AG20443 (cell line): ENCODE measurements around the gene NOSIP.
A peak's percentile ranks its signal among the peaks of the same experiment; 100 is the strongest.

Experiments used
- DNase-seq: peaks from one replicate; pipeline ENCODE4 v3.0.0; 2012; ENCODE audit warnings: low spot score, mixed read lengths

NOSIP gene

DNA sequence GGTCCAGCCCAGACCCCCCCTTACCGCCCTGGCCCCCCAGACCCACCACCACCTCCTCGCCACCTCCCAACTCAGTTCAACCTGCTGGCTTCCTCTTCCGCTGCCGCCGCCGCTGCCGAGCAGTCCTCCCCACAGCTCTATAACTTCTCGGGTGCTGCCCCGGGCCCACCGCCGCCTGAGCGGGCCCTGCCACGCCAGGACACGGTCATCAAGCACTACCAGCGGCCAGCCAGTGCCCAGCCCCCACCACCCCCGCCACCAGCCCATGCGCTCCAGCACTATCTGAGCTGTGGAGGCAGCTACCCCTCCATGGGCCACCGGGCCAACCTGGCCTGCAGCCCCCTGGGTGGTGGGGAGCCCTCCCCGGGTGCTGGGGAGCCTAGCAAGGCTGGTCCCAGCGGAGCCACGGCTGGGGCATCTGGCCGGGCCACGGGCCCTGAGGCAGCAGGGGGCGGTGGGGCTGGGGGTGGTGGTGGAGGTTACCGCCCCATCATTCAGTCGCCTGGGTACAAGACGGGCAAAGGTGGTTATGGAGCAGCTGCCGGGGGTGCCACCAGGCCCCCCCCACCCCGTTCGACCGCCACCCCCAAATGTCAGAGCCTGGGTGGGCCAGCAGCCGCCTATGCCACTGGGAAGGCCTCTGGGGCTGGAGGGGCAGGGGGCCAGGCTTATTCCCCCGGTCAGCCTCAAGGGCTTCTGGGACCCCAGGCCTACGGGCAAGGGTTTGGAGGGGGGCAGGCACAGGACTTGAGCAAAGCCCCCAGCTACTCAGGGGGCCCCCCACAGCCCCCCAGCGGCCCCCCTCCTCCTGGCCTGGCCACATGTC, 14.8 kb upstream of the NOSIP start:
- DNase-seq, result no peak

DNA sequence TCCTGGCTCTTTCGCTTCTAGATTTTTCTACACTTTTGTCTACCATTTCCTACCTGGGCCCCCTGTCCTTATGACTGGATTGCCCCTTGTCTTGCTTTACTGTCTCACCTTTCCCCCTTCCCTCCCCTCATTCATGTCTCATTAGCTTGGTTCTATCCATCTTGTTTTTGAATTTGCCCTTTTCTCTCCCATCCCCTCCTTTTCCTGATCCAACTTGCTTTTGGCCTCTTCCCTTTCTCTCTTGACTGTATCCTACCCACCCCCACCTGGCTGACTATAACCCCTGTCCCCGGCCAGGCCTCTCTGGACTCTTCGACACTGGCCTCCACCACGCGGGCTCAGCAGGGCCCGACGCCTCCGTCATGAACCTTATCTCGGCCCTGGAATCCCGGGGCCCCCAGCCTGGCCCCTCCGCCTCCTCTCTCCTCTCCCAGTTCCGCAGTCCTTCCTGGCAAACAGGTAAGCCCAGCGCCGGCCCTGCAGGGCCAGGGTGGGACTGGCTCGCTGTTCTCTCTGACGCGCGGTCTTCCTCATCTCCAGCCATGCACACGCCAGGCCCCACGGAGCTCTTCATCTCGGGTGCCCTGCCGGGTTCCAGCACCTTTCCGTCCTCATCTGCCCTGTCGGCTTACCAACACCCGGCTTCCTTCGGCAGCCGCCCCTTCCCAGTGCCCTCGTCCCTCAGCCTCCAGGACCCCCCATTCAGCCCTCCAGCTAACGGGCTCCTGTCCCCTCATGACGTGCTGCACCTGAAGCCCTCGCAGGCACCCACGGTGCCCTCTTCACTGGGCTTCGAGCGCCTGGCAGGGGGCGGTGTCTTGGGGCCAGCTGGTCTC, 14.0 kb upstream of the NOSIP start:
- no peak for DNase-seq

DNA sequence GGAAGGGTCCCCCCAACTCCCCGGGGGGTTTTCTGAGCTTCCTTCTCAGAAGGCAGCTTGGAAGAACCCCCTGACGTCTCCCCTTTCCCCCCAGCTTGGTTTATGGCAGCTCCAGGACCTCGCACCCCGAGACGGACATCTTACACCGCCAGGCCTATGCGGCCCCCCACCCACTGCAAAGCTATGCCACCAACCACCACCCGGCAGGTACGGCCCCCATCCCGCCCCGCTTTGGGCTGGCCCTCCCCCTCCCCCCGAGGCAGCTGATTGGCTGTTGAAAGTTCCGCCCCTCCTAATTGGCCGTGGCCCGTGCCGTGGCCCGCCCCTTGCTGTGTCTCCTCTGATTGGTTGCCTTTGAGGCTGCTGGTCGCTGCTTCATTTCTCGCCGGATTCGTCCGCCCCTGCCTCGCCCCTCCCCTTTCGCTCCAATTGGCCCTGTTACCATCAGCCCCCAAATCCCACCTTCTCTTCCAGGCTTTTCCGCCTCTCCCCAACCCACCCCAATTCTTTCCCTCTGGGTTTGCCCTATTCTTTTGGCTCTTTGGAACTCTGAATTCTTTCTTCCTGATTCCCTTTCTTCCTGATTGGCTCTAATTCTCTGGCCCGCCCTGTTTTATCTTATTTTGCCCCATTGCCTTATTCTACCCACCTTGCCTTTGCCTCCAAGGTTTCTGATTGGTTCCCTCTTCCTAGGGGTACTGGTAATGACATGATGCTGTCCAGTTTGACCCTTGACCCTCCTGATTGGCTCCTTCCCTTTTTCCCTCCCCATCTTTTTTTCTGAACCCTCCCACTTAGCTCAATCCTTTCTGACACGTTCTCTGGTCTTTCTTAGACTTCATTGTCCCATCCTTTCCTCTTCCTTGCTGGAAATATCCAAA, 13.1 kb upstream of the NOSIP start:
- peak; percentile 99 for DNase-seq

DNA sequence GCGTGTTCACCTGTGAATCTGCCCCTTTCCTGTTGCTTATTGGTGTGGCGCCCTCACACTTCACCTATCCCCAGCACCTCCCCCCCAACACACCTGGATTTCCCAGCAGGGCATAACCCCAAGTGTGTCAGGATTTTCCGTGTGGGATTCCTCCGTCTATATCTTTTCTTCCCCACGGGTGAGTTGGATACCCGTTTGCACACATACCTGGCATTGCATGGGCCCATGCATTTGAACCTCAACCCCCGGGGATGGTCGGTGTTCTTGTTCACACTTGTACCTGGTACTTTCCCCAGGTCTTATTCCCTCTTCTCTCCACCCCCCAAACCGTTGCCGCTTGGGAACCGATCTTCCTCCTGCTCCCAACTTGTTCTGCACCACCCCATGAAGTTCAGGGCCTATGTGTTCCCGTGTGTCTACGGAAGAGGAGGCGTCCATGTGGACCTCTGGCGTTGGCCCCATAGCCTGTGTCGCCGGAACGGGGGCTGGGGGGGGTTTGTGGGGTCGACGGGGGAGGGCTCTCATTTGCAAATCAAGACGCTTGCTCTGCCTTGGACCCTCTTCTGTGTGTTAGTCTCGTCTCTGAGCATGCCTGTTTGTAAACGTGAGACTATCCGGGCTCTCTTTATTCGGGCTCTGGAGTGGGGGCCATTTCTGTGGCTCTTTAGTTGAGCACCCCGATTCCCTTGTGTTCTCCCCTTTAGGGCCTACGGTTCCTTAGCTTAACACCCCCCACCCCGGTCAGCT, 12.3 kb upstream of the NOSIP start:
- DNase-seq, result no peak

DNA sequence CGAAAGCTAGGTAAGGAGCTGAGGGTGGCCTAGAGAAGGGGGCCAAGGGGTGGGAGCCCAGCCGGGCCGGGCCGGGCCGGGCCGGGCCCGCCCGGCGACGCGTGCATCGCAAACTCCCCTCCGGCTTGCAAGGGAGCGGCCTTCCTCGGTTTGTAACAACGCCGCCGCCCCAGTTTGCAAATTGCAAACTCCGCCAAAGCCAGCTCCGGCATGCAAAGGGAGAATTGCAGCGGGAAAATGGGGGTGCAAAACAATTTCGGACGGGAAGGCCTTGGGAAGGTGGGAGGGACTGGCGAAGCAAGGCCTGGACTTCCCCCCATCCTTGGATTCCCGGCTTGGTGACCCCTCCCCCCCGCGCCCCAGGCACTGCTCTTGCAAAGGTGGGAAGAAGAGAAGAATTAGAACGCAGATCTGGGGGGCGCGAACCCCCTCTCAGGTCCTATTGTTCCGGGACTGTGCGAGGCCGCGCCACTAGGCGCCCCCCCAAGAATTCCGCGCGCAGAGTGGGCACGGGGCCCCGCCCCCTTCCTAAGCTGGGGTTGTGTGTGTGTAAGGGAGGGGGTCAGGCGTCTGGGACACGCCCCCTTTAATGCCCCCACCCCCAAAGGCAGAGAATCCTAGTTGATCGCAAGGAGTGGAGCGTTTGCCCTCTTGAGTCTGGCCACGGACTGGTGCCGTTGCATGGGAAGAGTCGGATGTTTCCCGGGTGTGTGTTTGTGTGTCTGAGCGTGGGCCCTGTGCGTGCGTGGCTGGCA, 11.6 kb upstream of the NOSIP start:
- DNase-seq, result peak; percentile 47

DNA sequence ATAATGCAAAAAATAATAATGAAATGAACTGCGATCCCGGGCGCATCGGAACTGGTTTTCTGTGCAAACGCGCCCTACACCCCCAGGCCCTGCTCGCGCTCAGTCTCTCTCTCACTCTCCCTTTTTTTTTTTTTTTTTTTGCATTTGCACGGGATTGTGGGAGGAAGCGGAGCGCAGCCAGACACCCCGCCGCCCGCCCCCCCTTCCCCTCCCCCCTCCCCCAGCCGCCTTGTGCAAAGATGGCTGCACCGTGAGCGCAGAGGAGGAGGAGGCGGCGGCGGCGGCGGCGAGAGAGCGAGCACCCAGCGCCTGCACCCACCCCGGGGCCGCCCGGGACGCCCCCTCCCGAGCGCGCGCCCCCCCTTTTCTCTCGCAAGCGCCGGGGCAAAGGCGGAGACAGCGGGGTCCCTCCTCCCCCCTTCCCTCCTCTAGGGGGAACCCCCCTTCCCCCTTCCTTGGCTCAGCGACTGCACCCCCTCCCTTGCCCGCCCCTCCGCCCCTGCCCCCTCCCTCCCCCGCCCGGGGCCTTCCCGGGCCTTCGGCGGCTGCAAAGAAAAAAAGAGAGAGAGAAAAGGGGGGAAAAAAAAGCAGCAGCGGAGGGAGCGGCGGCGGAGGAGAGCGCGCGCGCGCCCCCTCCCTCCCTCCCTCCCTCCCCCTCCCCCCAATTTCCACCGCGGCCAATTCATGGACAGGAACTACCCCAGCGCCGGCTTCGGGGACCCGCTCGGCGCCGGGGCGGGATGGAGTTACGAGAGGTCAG, 10.8 kb upstream of the NOSIP start, which contains the start of gene PRR12:
PRR12 (plus strand) TSS at position 212 of the 760 bp plus-strand sequence; CDS start at position 685, 473 bp downstream.
- DNase-seq, result peak; percentile 90

DNA sequence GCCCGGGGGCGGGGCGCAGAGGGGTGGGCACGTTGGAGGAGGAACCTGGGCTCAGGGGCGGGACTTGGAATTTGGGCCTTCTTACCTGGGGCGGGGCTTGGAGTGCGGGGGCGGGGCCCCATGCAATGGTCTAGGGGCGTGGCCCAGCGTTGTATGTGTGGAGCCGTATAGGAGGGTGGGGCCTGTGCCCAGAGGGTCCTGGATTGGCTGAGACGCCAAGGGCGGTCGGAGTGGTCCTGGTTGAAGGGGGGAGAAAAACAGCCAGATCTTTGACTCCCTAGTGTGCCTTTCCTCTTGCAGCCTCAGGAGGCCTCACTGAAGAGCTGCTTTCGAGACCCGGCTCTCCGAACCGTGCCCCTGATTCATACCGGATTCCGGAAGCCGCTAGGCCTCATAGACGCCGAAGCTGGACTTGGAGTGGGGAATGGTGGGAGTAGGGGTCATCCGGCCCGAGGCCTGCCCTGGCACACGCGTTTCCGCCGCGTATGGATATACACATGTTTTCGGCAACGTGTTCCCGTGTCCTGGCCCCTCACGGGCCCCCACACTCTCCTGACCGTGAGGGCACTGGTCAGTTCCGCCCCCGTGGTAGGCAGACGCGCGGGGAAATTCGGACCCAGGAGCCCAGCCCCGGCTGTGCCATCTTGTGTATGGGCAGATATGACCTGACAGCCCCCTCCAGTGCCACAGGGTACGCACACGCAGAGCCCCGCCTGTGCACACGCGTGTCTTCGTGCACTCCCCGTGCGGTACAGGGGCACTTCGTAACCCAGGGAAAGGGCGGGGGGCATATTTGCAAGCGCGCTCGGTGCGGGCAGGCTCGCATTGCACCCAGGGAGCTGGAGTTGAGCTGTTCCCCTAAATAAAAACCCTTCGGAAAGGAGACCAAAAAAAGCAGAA, 10.0 kb upstream of the NOSIP start:
- DNase-seq, result peak; percentile 96

DNA sequence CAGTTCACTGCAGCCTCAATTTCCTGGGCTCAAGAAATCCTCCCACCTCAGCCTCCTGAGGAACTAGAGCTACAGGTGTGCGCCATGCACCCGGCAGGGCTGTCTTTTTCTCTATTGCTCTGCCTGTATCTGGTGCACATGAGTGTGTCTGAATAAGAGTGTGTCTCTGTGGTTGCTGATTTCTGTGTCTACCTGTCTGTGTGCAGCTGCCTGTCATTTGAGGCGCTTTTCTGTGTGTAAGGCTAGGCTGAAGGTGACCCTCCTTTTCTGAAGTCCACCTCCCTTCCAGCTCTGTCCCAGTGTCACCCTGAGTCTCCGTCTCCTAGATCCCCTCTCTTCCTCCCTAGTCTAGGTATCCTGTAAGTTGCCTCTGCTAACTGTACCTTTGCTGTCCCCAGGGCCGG, 9.1 kb upstream of the NOSIP start:
- no peak for DNase-seq

DNA sequence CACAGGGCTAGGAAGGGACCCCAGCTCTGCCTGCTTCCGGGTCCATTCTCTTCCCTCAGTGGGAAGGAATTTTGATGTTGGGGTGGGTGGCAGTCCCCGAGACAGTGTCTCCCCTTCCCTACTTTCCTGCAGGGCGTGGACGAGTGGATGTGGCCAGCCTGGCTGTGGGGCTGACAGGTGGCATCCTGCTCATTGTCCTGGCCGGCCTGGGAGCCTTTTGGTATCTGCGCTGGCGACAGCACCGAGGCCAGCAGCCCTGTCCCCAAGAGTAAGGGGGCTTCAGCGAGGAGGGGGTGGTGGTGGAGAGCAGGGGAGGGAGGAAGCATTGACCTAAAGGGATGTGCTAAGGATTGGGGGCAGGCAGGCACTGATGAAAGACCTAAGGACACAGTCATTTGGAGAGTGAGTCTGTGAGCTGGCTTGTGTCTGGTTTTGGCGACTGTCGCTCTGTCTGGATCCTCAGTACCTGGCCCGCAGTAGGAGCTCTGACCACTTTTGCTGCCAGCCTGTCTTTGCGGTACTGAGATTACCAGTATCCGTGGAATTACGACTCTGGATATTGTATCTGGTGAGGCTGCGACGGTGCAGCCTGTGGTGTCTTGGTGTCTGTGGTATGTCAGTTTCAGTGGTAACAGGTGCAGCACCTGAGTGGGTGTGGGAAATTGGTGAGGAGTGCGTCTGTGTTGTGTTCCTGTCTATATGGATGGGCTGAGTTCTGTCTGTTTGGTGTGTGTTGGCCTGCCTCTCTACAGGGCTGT, 8.2 kb upstream of the NOSIP start:
- DNase-seq, result no peak

DNA sequence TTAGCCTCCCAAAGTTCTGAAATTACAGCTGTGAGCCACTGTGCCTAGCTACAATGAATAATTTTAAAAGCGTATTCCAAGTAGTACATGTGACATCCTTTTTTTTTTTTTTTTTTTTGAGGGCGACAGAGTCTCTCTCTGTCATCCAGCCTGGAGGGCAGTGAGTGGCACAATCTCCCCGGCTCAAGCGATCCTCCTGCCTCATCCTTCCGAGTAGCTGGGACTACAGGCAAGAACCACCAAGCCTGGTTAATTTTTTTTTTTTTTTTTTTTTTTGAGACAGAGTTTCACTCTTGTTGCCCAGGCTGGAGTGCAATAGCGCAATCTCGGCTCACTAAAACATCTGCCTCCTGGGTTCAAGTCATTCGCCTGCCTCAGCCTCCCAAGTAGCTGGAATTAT, 6.9 kb upstream of the NOSIP start:
- DNase-seq, result no peak

DNA sequence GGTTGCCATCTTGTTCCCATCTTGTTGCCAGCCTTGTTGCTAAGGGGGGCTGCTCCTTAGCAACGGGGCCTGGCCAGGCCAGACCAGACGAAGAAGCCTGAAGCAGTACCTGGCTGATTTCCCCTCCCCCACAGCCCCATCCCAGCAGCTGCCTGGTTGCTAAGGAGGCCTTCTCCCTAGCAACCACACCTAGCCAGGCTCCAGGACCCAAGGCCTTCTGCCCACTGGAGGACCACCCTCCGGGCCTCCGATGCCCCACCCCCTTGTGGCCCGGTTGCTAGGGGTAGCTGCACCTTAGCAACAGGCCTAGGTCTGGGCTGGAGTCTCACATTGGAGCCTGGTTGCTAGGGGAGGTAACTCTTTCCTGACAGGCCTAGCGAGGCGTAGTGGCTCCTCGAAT, 4.7 kb upstream of the NOSIP start:
- no peak for DNase-seq

DNA sequence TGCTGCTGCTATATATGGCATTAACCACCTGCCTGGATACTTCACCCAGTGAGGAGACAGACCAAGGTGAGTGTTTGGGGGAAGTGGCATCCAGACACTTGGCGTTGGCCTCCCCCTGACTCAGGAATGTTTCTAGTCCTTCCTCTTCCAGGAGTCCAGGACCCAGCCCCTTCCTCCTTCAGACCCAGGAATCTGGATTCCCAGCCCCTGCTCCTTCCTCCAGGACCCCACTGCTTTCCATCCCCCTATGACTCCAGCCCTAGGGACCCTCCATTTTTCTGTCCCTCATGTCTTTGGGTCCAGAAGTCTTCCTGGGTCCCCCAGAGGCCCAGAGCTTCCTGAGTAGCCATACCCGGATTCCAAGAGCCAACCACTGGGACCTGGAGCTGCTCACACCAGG, 2.9 kb upstream of the NOSIP start:
- DNase-seq, result no peak

DNA sequence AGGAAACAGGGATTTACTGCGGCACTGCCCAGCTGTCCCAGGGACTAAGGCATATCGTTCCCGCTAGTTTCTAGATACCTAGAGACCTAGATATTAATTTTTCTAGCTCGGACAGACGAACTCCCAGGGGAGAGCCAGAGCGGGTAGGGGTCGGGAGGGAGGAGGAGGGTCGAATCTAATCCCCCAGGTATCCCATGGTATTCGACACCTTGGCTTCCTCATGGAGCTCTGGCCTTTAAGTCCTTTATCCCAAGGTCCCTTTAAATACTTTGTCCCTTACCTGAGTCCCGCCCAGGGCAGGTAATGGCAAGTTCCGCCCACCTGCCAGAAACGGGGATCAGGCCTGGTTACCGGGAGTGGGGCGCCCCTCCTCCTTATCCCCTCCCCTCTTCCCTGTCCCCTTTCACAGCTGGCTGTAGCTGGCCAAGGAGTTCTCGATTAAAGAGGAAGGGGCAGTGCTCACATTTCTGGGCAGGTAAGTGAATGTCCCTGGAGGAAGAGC, 702 bp upstream of the NOSIP start, which contains the start of gene PRRG2:
PRRG2 (plus strand) TSS at position 310 of the 502 bp plus-strand sequence. CDS start 1,904 bp downstream, outside the sequence.
- no peak for DNase-seq

DNA sequence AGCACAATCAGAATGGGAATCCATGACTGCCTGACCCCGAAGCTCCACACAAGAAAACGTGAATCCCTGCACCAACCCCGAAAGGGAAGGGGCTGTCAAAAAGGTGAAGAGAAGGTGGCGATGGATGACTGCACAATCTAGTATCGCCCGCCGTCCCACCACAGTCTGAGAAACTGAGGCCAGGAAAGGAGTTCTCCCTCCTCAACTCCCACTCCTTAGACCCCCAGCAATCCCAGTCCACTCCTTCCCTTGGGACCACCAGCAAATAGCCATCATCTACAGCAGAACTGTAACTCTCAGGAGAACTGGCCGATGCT, 451 bp downstream of the NOSIP start:
- DNase-seq, result peak; percentile 8

DNA sequence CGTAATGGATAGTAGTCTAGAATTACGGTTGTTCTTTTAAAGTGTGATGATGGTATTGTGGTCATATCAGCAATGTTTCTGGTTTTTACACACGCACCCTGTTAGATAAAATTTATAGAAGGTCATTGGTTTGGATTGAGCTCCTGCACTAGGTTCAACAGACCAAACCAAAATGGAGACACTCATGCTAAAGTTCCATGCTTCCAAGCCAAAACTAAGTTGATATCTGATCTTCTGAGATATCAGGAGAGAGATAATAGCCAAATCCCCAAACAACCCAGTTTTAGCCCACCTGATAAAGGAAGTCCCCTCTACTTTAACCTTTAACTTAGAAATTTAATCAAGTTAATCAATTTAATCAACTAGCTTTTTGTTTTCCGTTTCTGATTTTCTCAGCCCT, 1.2 kb downstream of the NOSIP start:
- no peak for DNase-seq

DNA sequence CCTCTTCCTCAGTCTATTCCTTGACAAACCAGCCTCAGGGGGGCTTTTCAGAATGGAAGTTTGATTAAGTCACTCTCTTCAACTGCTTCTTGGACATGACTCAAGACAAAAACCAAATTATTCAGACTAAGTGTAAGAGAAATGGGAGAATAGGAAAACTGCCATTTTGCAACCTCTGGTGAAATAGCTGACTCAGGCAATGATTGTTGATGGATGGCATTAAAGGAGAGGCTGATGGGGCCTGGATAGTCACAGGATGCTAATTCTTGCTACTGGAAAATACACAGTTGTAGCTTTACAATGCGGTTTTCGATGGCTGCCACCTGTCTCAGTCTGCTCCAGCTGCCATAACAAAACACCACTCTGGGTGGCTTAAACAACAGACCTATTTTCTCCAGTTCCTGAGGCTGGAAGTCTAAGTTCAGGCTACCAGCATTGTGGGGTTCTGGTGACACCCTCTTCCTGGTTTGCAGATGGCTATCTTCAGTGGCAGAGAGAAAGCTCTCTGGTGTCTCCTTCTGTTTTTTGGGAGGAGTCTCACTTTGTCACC, 6.1 kb downstream of the NOSIP start:
- no peak for DNase-seq

DNA sequence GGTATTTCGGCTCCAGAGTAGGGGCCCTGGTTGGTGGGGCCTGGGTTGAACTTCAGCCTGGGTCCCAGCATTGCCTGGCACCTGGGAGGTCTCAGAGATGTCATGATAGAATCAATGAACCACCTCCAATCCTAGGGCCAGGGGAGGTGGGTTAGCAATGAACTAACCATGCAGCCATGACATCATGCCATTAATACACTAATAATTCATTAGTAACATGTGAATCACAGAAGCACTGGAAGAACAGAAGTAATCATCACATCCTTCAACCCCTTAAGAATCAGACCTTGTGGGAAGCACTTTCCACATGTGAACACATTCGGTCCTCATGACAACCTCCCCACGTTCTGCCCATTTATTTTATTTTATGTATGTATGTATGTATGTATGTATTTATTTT, 6.9 kb downstream of the NOSIP start:
- DNase-seq, result no peak

DNA sequence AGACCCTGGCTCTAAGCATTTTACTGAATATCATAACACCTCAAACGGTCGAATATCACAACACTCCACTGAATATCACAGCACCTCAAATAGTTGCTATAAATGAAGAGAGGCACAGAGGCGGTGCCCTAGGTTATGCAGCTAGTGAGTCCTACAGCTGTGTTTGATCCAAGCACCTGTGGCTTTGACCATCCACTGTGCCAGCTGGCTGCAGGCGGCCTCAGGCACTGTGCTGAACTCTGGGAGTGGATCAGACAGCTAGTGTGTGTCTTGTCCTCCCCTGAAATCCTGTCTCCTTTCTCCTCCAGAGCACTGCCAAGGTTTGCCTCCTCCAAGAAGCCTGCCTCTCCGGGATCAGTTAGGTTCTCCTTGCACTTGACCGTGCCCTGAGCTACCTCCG, 7.3 kb downstream of the NOSIP start:
- no peak for DNase-seq
